Measurements from ENCODE around the gene SBNO1.
"Not testable (repeated sequence)": the region's sequence is repeated elsewhere in the genome, so short reads cannot be mapped to it uniquely, and the experiment has no call there.

Gene SBNO1

DNA sequence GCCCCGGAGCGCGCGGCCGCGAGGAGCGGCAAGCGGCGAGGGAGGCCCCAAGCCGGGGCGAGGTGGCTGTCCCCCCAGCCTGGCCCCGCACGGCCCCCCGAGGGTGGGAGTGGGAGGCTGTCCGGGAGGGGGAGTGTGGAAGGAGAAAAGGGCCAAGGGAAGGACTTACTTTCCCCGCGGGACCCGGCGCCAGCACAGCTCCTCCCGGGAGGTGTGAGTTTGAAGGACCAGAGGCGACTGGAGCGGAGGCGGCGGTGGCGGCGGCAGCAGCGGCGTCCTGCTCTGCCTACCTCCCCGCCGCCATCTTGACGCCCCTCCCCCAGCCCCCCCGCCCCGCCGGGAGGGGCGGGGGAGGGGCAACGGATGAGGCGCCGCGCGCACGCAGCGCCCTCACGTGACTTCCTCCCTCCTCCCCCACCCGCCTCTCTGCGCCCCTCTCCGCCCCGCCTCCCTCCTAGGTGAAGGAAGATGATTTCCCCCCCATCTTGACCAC is at the start of gene SBNO1:
TSS of gene SBNO1 (minus strand) at position 316 of the 493 bp plus-strand sequence. CDS start 14,406 bp downstream, outside the sequence.
- TF ChIP-seq CTCF (IDR thresholded peaks at IDR 0.05; ENCODE audit: control extremely low read depth, extremely low read depth, low read depth, missing control alignments) = no peak
- ChIA-PET POLR2A (interaction anchor here (0.6 to 2.8 kb wide), 10 partner anchors 19 to 131 kb away, joined by 3 to 26 read pairs (median 4); partner anchors contain the start of genes KMT5A, MPHOSPH9 and MTRFR), CTCF (interaction anchor here (0.9 to 1.8 kb wide), 6 partner anchors 14 to 281 kb away, joined by 3 to 9 read pairs (median 4); no protein-coding TSS in a partner anchor)
- peak; percentile 94 for DNase-seq (ENCODE audit: extremely low spot score)

DNA sequence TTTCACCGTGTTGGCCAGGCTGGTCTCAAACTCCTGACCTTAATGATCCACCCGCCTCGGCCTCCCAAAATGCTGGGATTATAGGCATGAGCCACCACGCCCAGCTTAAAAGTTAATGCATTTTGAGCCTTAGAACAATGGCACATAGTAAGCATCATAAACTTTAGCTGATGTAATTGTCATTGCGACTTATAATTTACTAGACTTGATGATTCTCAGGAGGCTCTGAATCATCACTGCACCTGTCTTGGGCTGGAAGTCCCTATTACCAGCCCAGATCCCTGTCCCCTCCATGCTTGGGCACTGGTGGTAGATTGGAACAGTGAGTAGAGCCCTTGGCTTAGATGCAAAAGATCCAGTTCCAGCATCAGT is 45.4 kb upstream of the SBNO1 start:
- DNase-seq (ENCODE audit: extremely low spot score) = no peak
- CTCF ChIA-PET = no interaction called here
- TF ChIP-seq CTCF (IDR thresholded peaks at IDR 0.05; ENCODE audit: control extremely low read depth, extremely low read depth, low read depth, missing control alignments) = no peak
- POLR2A ChIA-PET = interaction anchor here (0.7 to 1.3 kb wide), 2 partner anchors 18 to 69 kb away, joined by 3 to 4 read pairs; no protein-coding TSS in a partner anchor

- ChIA-PET CTCF (interaction anchor here (0.7 to 0.9 kb wide), 2 partner anchors 59 to 141 kb away, joined by 3 read pairs; no protein-coding TSS in a partner anchor), POLR2A (interaction anchor here (0.6 to 1.3 kb wide), 3 partner anchors 18 to 24 kb away, joined by 3 to 6 read pairs (median 5); no protein-coding TSS in a partner anchor)
- peak; percentile 38 for DNase-seq (ENCODE audit: extremely low spot score)
Measured at GRCh38 chr12:123409284-123410040, 44.8 kb upstream of the SBNO1 start.

DNA sequence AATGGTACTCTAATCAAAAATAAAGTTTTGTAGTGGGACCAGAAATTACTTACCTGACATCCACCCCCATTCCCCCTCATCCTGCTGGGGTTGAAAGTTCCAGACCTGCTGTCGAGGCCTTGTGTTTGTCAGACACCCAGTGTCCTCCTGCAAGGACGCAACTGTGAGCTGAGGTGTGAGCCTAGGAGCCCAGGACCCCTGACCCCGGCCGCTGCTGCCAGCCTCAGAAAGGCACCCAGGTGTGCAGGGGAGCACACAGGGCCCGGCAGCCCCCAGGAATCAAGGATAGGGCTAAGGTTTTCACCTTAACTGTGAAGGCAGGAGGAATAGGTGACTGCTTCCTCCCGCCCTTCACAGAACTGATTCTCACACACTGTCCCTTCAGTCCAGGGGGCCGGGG is 44.0 kb upstream of the SBNO1 start:
- CTCF ChIA-PET = interaction anchor here (0.7 to 0.9 kb wide), 2 partner anchors 60 to 140 kb away, joined by 3 read pairs; no protein-coding TSS in a partner anchor
- not testable (repeated sequence) for DNase-seq (ENCODE audit: extremely low spot score)
- POLR2A ChIA-PET = interaction anchor here (0.6 kb wide), 1 partner anchor 25 kb away, joined by 5 read pairs; no protein-coding TSS in a partner anchor

DNA sequence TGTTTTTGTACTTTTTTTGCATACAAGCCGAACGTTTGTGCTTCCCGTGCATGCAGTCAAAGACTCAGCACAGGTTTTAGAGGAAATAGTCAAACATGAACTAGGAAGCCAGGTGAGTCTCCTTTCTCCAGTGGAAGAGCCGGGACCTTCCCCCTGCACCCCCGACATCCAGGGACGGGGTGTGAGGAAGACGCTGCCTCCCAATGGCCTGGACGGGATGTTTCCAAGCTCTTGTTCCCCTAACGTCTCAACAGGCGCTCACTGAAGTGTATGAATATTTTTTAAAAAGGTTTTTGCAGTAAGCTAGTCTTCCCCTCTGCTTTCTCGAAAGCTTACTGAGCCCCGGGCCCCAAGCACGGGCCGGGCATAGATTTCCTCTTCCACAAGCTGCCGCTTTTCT is 43.3 kb upstream of the SBNO1 start:
- DNase-seq (ENCODE audit: extremely low spot score); POLR2A ChIA-PET; CTCF ChIA-PET: not testable (repeated sequence)

- ChIA-PET POLR2A (interaction anchor here (0.7 kb wide), 1 partner anchor 12 kb away, joined by 6 read pairs; no protein-coding TSS in a partner anchor), CTCF (interaction anchor here (1.0 to 1.1 kb wide), 2 partner anchors 12 to 41 kb away, joined by 3 read pairs; no protein-coding TSS in a partner anchor)
- DNase-seq (ENCODE audit: extremely low spot score) = not testable (repeated sequence)
Measured at GRCh38 chr12:123407269-123407668, 42.6 kb upstream of the SBNO1 start.

DNA sequence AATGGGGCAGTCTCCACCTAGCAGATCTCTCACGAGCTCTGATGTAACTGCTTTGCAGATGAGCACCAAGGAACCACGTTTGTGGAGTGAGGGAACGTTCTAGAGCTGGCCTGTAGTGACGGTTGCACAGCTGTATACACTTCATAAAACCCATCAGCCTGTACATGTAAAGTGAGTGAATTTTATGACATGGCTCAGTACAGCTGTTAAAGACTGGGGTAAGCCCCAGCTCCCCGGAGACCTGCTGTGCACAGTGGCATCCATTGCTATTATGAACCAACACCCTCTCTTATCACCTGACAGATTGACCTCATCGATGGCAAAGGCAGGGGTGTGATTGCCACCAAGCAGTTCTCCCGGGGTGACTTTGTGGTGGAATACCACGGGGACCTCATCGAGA is 39.9 kb upstream of the SBNO1 start:
- no peak for DNase-seq (ENCODE audit: extremely low spot score)
- POLR2A ChIA-PET = interaction anchor here (0.9 kb wide), 1 partner anchor 32 kb away, joined by 3 read pairs; the partner anchor contains the start of gene RILPL2
- CTCF ChIA-PET = interaction anchor here (1.1 to 1.4 kb wide), 3 partner anchors 13 to 177 kb away, joined by 3 read pairs; no protein-coding TSS in a partner anchor
- TF ChIP-seq CTCF (IDR thresholded peaks at IDR 0.05; ENCODE audit: control extremely low read depth, extremely low read depth, low read depth, missing control alignments) = no peak

DNA sequence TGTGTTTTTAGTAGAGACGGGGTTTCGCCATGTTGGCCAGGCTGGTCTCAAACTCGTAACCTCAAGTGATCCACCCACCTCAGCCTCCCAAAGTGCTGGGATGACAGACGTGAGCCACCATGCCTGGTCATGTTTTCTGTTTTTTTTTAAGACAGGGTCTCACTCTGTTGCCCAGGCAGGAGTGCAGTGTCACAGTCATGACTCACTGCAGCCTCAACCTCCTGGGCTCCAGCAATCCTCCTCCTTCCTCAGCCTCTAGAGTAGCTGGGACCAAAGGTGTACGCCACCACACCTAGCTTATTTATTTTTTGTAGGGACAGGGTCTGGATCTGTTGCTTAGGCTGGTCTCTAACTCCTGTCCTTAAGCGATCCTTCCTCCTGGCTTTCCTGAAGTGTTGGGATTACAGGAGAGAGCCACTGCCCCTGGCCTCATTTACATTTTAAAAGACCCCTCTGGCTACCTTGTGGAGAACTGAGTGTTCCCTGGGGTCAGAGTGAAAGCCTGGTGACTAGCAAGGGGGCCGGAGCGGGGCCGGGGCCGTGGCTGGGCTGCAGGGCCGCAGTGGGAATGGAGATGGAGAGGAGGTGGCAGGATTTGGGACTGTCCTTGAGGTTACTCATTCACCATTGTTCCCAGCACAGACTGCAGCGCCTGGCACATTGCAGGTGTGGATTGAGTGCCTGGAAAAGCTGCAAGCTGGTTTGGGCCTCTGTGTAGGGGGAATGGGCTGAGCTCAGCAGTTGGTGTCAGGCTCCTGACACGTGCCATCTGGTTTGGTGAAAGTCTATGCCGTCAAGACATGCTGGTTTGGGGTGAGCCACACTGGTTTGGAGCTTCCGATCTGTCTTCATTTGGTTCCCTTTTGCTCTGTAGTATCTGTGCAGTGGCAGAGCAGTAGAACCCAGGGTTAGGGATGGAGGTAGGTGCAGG is 37.4 kb upstream of the SBNO1 start:
- ChIA-PET CTCF (no interaction called here), POLR2A (no interaction called here)
- DNase-seq (ENCODE audit: extremely low spot score) = no peak
- TF ChIP-seq CTCF (IDR thresholded peaks at IDR 0.05; ENCODE audit: control extremely low read depth, extremely low read depth, low read depth, missing control alignments) = no peak

Measured in GM10248 (cell line).